Activated T-helper 1 cell treated with anti-CD3 and anti-CD28 coated beads, Interleukin-2, amount 50 U/mL, for 16 hours (primary cell): ENCODE measurements around the gene FBRSL1.
"Not testable (repeated sequence)": the region's sequence is repeated elsewhere in the genome, so short reads cannot be mapped to it uniquely, and the experiment has no call there.

Experiments used
- DNase-seq, 2 donors: peaks; one replicate each; pipeline ENCODE4 v3.0.0-alpha.2; 2020; ENCODE audit warnings: low read depth in 1 of 2, low spot score in 1 of 2

FBRSL1 gene

GRCh38 chr12:132489602-132490266, at the start of gene FBRSL1:
Gene FBRSL1 (plus strand): TSS chr12:132490151.
- peak; percentile 90 to 91 for DNase-seq

GRCh38 chr12:132440420-132440819, 49.5 kb upstream of the FBRSL1 start:
- DNase-seq, result not testable (repeated sequence)

GRCh38 chr12:132441871-132442863, 47.8 kb upstream of the FBRSL1 start:
- no peak for DNase-seq

GRCh38 chr12:132443091-132443490, 46.9 kb upstream of the FBRSL1 start:
- no peak for DNase-seq

GRCh38 chr12:132444283-132444682, 45.7 kb upstream of the FBRSL1 start:
- no peak for DNase-seq

- DNase-seq, result peak; percentile 69 to 70
Observed at GRCh38 chr12:132444957-132445883, 44.7 kb upstream of the FBRSL1 start.

- DNase-seq, result peak; percentile 26 to 50
Observed at GRCh38 chr12:132445884-132446632, 43.9 kb upstream of the FBRSL1 start.

- DNase-seq, result no peak
Observed at GRCh38 chr12:132446633-132447326, 43.2 kb upstream of the FBRSL1 start.

- DNase-seq, result no peak
Observed at GRCh38 chr12:132447327-132447720, 42.6 kb upstream of the FBRSL1 start.

GRCh38 chr12:132447731-132448462, 42.1 kb upstream of the FBRSL1 start:
- no peak for DNase-seq

GRCh38 chr12:132448463-132448820, 41.5 kb upstream of the FBRSL1 start:
- no peak for DNase-seq

- no peak for DNase-seq
Observed at GRCh38 chr12:132449565-132450417, 40.2 kb upstream of the FBRSL1 start.

- DNase-seq, result no peak
Observed at GRCh38 chr12:132450418-132451171, 39.4 kb upstream of the FBRSL1 start.

GRCh38 chr12:132451172-132451835, 38.6 kb upstream of the FBRSL1 start:
- no peak for DNase-seq

- no peak for DNase-seq
Observed at GRCh38 chr12:132451836-132452195, 38.1 kb upstream of the FBRSL1 start.

- no peak for DNase-seq
Observed at GRCh38 chr12:132452596-132453350, 37.2 kb upstream of the FBRSL1 start.
